Kidney (tissue), 14 donors: Measurements from ENCODE around the gene ANKRD40CL. TPM values are rescaled to one million over a fixed set of nuclear protein-coding genes. Genes with fewer than 3 reads are reported as not detected.

Experiments
- DNase-seq, 5 donors: peaks; one replicate each; pipeline ENCODE4 v3.0.0-alpha.2; 2013 to 2020
- FAIRE-seq: peaks from 2 replicates; lab custom pipeline; 2012; peaks lifted over from hg19 to GRCh38; lab: Jason Lieb, UNC
- H3K27ac ChIP-seq, 2 donors: one replicate each; pipeline ENCODE4 v1.7.0; 2013; ENCODE audit warnings: low read depth in 2 of 2, low read length in 2 of 2, inconsistent platforms in 1 of 2
- H3K27me3 ChIP-seq: one replicate; pipeline ENCODE4 v1.7.1; 2013; ENCODE audit warnings: low read length, inconsistent platforms; ENCODE audit not compliant: control insufficient read depth, insufficient read depth
- H3K36me3 ChIP-seq, 3 donors: one replicate each; pipeline versions ENCODE4 v1.7.0 to v1.7.1; 2013; ENCODE audit warnings: low read length in 3 of 3, control low read depth in 1 of 3, inconsistent platforms in 1 of 3; ENCODE audit not compliant: insufficient read depth in 3 of 3, control insufficient read depth in 2 of 3
- H3K4me1 ChIP-seq, 3 donors: one replicate each; pipeline versions ENCODE4 v1.7.0 to v1.7.1; 2013; ENCODE audit warnings: low read length in 3 of 3, inconsistent platforms in 1 of 3, low read depth in 1 of 3; ENCODE audit not compliant: control insufficient read depth in 2 of 3, insufficient read depth in 2 of 3
- H3K4me3 ChIP-seq, 3 donors: one replicate each; pipeline versions ENCODE4 v1.7.0 to v1.8.1; 2013; ENCODE audit warnings: low read length in 3 of 3, control low read depth in 1 of 3, inconsistent platforms in 1 of 3
- H3K9ac ChIP-seq, 3 donors: one replicate each; pipeline versions ENCODE4 v1.7.0 to v1.7.1; 2013; ENCODE audit warnings: low read length in 3 of 3, control low read depth in 1 of 3, inconsistent platforms in 1 of 3
- H3K9me3 ChIP-seq, 3 donors: one replicate each; pipeline versions ENCODE4 v1.7.0 to v1.7.1; 2013; ENCODE audit warnings: low read length in 3 of 3, control low read depth in 1 of 3, inconsistent platforms in 1 of 3; ENCODE audit not compliant: control insufficient read depth in 2 of 3, insufficient read depth in 1 of 3
- intact Hi-C: fragments of 100-400 bp; cut with DNase I; formaldehyde crosslinking; loops from one replicate; pipeline ENCODE4 v1.11.1; 2022
- polyA plus RNA-seq: library from polyadenylated mRNA; stranded (reverse); fragments of 350-450 nt; fragmentation: Illumina TruSeq; extraction: RNeasy Lipid Tissue Mini Kit (QIAGEN cat#74804); gene quantifications from one replicate; pipeline ENCODE4 v1.2.3, GENCODE V29; 2014; ENCODE audit warnings: low read depth, low replicate concordance; ENCODE audit not compliant: insufficient read depth
- total RNA-seq: library from RNA; stranded (reverse); fragmentation: NEBNext Ultra II Directional; extraction: Animal tissue kit (Norgen Biotek cat#: 25700); gene quantifications from one replicate; pipeline ENCODE4 v1.2.1, GENCODE V29; 2021
- TF ChIP-seq, protein P1 (sequence below): IDR thresholded peaks from 3 replicates; pipeline ENCODE4 v1.5.1; 2012; ENCODE audit warnings: mild to moderate bottlenecking, moderate library complexity, borderline replicate concordance; ENCODE audit not compliant: insufficient read depth; ENCODE audit errors: extremely low read depth
- donor health status: control.
- donor health status: control.
- donor health status: control.
- donor health status: control.
- donor health status: control.
- donor health status: DM: yes; HTN: yes; CAD: no.
- donor health status: Normal renal cell carcinoma (clear cell type).

ANKRD40CL gene
- total and polyA plus RNA-seq, 2 donors from 2014 or later: not detected

DNA sequence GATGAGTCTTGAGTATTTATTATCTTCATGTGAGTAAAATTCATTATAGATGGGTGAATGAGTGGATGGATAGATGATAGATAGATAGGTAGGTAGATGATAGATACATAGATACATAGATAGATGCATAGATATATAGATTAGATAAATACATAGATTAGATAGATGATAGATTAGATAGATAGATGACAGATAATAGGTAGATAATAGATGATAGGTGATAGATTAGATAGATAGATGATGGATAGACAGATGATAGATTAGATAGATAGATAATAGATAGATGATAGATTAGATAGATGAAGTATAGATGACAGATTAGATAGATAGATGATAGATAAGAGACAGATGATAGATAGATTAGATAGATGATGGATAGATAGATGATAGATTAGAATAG, 46.3 kb upstream of the ANKRD40CL start:
- H3K27me3 ChIP-seq: no peaks in the 10 kb centered on the region
- H3K4me3 ChIP-seq: no peak overlapping the region
- TF ChIP-seq, protein P1, sequence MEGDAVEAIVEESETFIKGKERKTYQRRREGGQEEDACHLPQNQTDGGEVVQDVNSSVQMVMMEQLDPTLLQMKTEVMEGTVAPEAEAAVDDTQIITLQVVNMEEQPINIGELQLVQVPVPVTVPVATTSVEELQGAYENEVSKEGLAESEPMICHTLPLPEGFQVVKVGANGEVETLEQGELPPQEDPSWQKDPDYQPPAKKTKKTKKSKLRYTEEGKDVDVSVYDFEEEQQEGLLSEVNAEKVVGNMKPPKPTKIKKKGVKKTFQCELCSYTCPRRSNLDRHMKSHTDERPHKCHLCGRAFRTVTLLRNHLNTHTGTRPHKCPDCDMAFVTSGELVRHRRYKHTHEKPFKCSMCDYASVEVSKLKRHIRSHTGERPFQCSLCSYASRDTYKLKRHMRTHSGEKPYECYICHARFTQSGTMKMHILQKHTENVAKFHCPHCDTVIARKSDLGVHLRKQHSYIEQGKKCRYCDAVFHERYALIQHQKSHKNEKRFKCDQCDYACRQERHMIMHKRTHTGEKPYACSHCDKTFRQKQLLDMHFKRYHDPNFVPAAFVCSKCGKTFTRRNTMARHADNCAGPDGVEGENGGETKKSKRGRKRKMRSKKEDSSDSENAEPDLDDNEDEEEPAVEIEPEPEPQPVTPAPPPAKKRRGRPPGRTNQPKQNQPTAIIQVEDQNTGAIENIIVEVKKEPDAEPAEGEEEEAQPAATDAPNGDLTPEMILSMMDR: no peak
- H3K36me3 ChIP-seq: no peaks in the 10 kb centered on the region
- DNase-seq (no peak), FAIRE-seq (no peak)
- peaks cover 0 to 9% (median 3%) of the 10 kb centered on the region in 3 donors for H3K4me1 ChIP-seq
- no peaks in the 10 kb centered on the region for H3K9me3 ChIP-seq
- H3K9ac ChIP-seq: no peak overlapping the region
- H3K27ac ChIP-seq: no peak overlapping the region
- intact Hi-C loops: no loop called here

DNA sequence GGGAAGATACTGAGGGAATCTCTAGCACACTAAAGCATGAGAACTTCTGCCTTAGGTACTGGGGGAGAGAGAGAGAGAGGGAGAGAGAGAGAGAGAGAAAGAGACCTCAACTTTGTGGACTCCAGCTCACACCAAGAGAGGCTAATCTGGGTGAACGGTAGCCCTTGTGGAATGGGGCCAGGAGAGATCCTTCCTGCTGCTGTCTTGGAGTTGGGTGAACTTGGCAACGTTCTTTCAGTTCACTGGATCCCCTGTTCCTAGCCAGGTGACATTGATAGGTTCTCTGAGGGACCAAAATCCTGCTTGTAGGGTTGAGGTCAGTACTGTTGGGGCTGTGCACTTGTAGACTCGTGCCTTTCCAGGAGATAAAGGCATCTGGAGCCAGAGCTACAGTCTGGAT, 41.6 kb upstream of the ANKRD40CL start:
- DNase-seq (no peak), FAIRE-seq (no peak)
- TF ChIP-seq, protein P1: no peak
- intact Hi-C loops: no loop called here
- Histone ChIP-seq H3K4me1 (no peaks in the 10 kb centered on the region), H3K4me3 (no peak overlapping the region), H3K9ac (no peak overlapping the region), H3K9me3 (no peaks in the 10 kb centered on the region), H3K27ac (no peak overlapping the region), H3K36me3 (no peaks in the 10 kb centered on the region), H3K27me3 (no peaks in the 10 kb centered on the region)

DNA sequence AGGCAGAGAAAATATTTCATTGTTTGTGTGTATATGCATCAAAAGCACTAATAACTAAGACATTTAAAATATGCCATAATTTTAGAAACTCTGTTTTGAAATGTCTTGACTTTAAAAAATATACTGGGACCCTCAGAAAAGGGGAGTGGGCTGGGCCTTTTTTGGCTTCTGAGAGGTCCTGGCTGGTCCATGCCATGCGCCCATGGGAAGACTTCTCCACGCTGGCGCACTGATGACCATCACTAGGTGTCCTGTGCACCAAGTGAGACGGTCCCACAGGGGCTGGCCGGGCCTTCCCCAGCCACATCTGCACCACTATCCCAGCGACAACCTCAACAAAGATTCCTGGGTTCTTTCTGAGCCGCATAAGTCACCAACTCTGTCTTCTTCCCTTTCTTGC, 41.1 kb upstream of the ANKRD40CL start:
- Histone ChIP-seq H3K27ac (no peak overlapping the region), H3K4me1 (no peaks in the 10 kb centered on the region), H3K9me3 (no peaks in the 10 kb centered on the region), H3K4me3 (no peak overlapping the region), H3K27me3 (no peaks in the 10 kb centered on the region), H3K36me3 (no peaks in the 10 kb centered on the region), H3K9ac (no peak overlapping the region)
- intact Hi-C loops: no loop called here
- FAIRE-seq (no peak), DNase-seq (no peak)
- TF ChIP-seq, protein P1: no peak

DNA sequence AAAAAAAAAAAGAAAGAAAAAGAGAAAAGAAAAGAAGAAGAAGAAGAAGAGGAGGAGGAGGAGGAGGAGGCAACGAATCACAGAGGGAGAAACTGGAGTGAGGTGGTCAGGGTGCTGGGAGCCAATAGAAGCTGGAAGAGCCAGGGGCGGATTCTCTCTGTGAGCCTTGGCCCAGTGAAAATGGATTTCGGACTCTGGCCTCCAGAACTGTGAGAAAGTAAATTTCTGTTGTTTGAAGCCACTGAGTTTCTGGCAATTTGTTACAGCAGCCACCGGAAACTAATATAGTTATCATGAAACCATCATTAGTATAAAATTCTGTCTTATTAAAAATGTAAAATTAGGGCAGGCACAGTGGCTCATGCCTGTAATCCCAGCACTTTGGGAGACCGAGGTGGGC, 40.4 kb upstream of the ANKRD40CL start:
- Histone ChIP-seq H3K36me3 (no peaks in the 10 kb centered on the region), H3K9ac (no peak overlapping the region), H3K4me3 (no peak overlapping the region), H3K27ac (no peak overlapping the region), H3K4me1 (no peaks in the 10 kb centered on the region), H3K27me3 (no peaks in the 10 kb centered on the region), H3K9me3 (no peaks in the 10 kb centered on the region)
- FAIRE-seq (no peak), DNase-seq (no peak)
- intact Hi-C loops: no loop called here
- TF ChIP-seq, protein P1: no peak
